PC-3 (cell line): ENCODE measurements around the gene BCL3.
A peak's percentile ranks its signal among the peaks of the same experiment; 100 is the strongest.

Experiments used
- EZH2 ChIP-seq: fragments of 300-600 bp; sonication (generic); IDR thresholded peaks from one replicate; pipeline ENCODE4 v1.6.1; 2017; ENCODE audit warnings: antibody characterized with exemption, mild to moderate bottlenecking, low read length; ENCODE audit not compliant: unreplicated experiment
- EZH2phosphoT487 ChIP-seq: fragments of 300-600 bp; sonication (generic); IDR thresholded peaks from 2 replicates; pipeline ENCODE4 v1.6.1; 2018; ENCODE audit warnings: mild to moderate bottlenecking, antibody characterized with exemption, low read length, borderline replicate concordance
- TF ChIP-seq, protein P1 (sequence below): fragments of 300-600 bp; sonication (generic); conservative IDR thresholded peaks from 2 replicates; pipeline ENCODE4 v1.5.1; 2017; ENCODE audit warnings: antibody characterized with exemption, low read depth, mild to moderate bottlenecking, low read length

DNA sequence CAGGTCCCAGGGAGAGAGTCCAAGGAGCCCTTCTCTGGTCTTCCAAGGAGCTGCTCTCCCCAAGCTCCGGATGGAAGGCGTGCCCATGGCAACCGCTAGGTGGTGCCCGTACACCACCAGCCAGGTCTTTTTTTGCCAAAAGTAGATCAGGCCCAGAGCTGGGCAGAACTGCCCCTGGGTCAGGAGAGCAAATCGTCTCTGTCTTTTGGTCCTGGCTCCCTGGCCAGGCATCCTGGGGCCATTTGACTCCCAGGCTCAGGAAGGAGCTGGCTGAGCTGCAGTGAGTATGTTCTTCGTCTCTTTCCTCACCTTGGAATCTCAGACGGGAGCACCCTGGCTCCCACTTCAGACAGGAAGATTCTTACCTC lies 24.6 kb upstream of the BCL3 start:
- TF ChIP-seq, protein P1, sequence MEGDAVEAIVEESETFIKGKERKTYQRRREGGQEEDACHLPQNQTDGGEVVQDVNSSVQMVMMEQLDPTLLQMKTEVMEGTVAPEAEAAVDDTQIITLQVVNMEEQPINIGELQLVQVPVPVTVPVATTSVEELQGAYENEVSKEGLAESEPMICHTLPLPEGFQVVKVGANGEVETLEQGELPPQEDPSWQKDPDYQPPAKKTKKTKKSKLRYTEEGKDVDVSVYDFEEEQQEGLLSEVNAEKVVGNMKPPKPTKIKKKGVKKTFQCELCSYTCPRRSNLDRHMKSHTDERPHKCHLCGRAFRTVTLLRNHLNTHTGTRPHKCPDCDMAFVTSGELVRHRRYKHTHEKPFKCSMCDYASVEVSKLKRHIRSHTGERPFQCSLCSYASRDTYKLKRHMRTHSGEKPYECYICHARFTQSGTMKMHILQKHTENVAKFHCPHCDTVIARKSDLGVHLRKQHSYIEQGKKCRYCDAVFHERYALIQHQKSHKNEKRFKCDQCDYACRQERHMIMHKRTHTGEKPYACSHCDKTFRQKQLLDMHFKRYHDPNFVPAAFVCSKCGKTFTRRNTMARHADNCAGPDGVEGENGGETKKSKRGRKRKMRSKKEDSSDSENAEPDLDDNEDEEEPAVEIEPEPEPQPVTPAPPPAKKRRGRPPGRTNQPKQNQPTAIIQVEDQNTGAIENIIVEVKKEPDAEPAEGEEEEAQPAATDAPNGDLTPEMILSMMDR: peak; percentile 89
- no peak for TF ChIP-seq EZH2phosphoT487
- no peak for TF ChIP-seq EZH2
